HepG2 (cell line): Measurements from ENCODE around the gene SLC25A18. TPM values are rescaled to one million over a fixed set of nuclear protein-coding genes. Genes with fewer than 3 reads are reported as not detected.

Experiments used
- BORCS8-MEF2B ChIP-seq: sonication (generic); formaldehyde crosslinking; IDR thresholded peaks from 2 replicates; pipeline ENCODE4 v1.8.0; 2022; ENCODE audit warnings: mild to moderate bottlenecking, missing genetic modification reagents
- CC2D1A ChIP-seq: sonication (generic); formaldehyde crosslinking; IDR thresholded peaks from 2 replicates; pipeline ENCODE4 v1.8.1; 2023; ENCODE audit warnings: mild to moderate bottlenecking, missing genetic modification reagents
- CENPBD1 ChIP-seq: sonication (generic); formaldehyde crosslinking; IDR thresholded peaks from 2 replicates; pipeline ENCODE4 v1.8.0; 2022; ENCODE audit warnings: missing genetic modification reagents, low read depth, mild to moderate bottlenecking, borderline replicate concordance
- FOXP1 ChIP-seq, 2 experiments: fragments of 450-650 bp in 1 of 2; IDR thresholded peaks; 2 replicates each; pipeline ENCODE4 v1.6.1; 2017 to 2018; ENCODE audit warnings: antibody characterized with exemption in 1 of 2
- FOXP4 ChIP-seq: sonication (generic); formaldehyde crosslinking; IDR thresholded peaks from 2 replicates; pipeline ENCODE4 v1.4.0; 2020; ENCODE audit warnings: missing genetic modification reagents
- GTF2F1 ChIP-seq: fragments of 150-350 bp; IDR thresholded peaks from 2 replicates; pipeline ENCODE4 v1.6.1; 2014; ENCODE audit warnings: low read length
- HIC2 ChIP-seq: sonication (generic); formaldehyde crosslinking; IDR thresholded peaks from 2 replicates; pipeline ENCODE4 v1.9.0; 2022; ENCODE audit warnings: low read depth, missing genetic modification reagents
- KDM3A ChIP-seq: IDR thresholded peaks from 2 replicates; pipeline ENCODE4 v1.6.1; 2018; ENCODE audit warnings: low read depth, missing compliant biosample characterization
- MTA1 ChIP-seq: sonication (generic); formaldehyde crosslinking; IDR thresholded peaks from 2 replicates; pipeline ENCODE4 v1.4.0; 2020; ENCODE audit warnings: missing genetic modification reagents, mild to moderate bottlenecking, borderline replicate concordance
- NFE2 ChIP-seq: sonication (generic); formaldehyde crosslinking; IDR thresholded peaks from 2 replicates; pipeline ENCODE4 v1.4.0; 2020; ENCODE audit warnings: missing genetic modification reagents
- RFX1 ChIP-seq: fragments of 450-650 bp; IDR thresholded peaks from 2 replicates; pipeline ENCODE4 v1.6.1; 2017
- SIN3B ChIP-seq: fragments of 150-350 bp; IDR thresholded peaks from 2 replicates; pipeline ENCODE4 v1.6.1; 2014; ENCODE audit warnings: low read length
- SOX6 ChIP-seq, 2 experiments: fragments of 450-650 bp in 1 of 2; sonication (generic) in 1 of 2; formaldehyde crosslinking in 1 of 2; IDR thresholded peaks; 2 replicates each; pipeline versions ENCODE4 v1.4.0 to v1.6.1; 2017 to 2020; ENCODE audit warnings: antibody characterized with exemption in 1 of 2, mild to moderate bottlenecking in 1 of 2, missing genetic modification reagents in 1 of 2
- ZBTB42 ChIP-seq: sonication (generic); formaldehyde crosslinking; IDR thresholded peaks from 2 replicates; pipeline ENCODE4 v1.5.0; 2020; ENCODE audit warnings: mild to moderate bottlenecking, missing genetic modification reagents
- ZFX ChIP-seq: sonication (generic); formaldehyde crosslinking; IDR thresholded peaks from 2 replicates; pipeline ENCODE4 v1.4.0; 2020; ENCODE audit warnings: mild to moderate bottlenecking, low read depth, missing genetic modification reagents, moderate library complexity
- ZNF33A ChIP-seq: sonication (generic); formaldehyde crosslinking; IDR thresholded peaks from 2 replicates; pipeline ENCODE4 v1.5.1; 2020; ENCODE audit warnings: missing genetic modification reagents, mild to moderate bottlenecking, moderate library complexity, borderline replicate concordance
- polyA plus RNA-seq, 8 experiments: library from polyadenylated mRNA; depleted of rRNA in 3 of 8; stranded (reverse) in 7 of 8; unstranded in 1 of 8; fragments of >200 nt; fragmentation: Illumina TruSeq in 4 of 8; extraction: Trizol in 4 of 8; gene quantifications; 2 replicates each; pipeline versions ENCODE4 v1.2.1 to v1.2.3, GENCODE V29; 2011 to 2016; ENCODE audit warnings: low read depth in 4 of 8, missing spikeins in 1 of 8, mixed read lengths in 1 of 8; ENCODE audit not compliant: insufficient read depth in 1 of 8
- total RNA-seq, 5 experiments: library from RNA; depleted of rRNA; stranded (reverse); fragments of >200 nt; fragmentation: Illumina TruSeq; extraction: Trizol; gene quantifications; 2 replicates each; pipeline ENCODE4 v1.2.3, GENCODE V29; 2016; ENCODE audit warnings: low read depth in 1 of 5
- TF ChIP-seq, protein P1 (sequence below): sonication (generic); formaldehyde crosslinking; IDR thresholded peaks from 2 replicates; pipeline ENCODE4 v1.4.0; 2020; ENCODE audit warnings: mild to moderate bottlenecking, low read depth, missing genetic modification reagents
- TF ChIP-seq, protein P2 (sequence below): IDR thresholded peaks from 2 replicates; pipeline ENCODE4 v1.6.1; 2012; ENCODE audit warnings: inconsistent platforms
- TF ChIP-seq, protein P3 (sequence below): sonication (generic); formaldehyde crosslinking; IDR thresholded peaks from 2 replicates; pipeline ENCODE4 v1.9.0; 2021; ENCODE audit warnings: missing genetic modification reagents, borderline replicate concordance

Gene SLC25A18
- total and polyA plus RNA-seq, 2 of the 13 experiments (the other 11 are each of a cell fraction or from before 2014, with no cell fraction given): 0.28 to 0.75 TPM

- TF ChIP-seq, protein P1, sequence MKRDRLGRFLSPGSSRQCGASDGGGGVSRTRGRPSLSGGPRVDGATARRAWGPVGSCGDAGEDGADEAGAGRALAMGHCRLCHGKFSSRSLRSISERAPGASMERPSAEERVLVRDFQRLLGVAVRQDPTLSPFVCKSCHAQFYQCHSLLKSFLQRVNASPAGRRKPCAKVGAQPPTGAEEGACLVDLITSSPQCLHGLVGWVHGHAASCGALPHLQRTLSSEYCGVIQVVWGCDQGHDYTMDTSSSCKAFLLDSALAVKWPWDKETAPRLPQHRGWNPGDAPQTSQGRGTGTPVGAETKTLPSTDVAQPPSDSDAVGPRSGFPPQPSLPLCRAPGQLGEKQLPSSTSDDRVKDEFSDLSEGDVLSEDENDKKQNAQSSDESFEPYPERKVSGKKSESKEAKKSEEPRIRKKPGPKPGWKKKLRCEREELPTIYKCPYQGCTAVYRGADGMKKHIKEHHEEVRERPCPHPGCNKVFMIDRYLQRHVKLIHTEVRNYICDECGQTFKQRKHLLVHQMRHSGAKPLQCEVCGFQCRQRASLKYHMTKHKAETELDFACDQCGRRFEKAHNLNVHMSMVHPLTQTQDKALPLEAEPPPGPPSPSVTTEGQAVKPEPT: no peak
- no peak; the same call in 1 of the 2 replicates for TF ChIP-seq CENPBD1
- TF ChIP-seq RFX1: no peak
- peak; percentile 67; the same call in 1 of the 2 replicates for TF ChIP-seq MTA1
- TF ChIP-seq ZFX: peak; percentile 55; the same call in 1 of the 2 replicates
- no peak for TF ChIP-seq FOXP1 (IDR thresholded peaks at IDR 0.05)
- TF ChIP-seq FOXP1 (CRISPR knock-in tag; IDR thresholded peaks at IDR 0.05): no peak
- TF ChIP-seq, protein P2, sequence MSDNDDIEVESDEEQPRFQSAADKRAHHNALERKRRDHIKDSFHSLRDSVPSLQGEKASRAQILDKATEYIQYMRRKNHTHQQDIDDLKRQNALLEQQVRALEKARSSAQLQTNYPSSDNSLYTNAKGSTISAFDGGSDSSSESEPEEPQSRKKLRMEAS: peak; percentile 32
- TF ChIP-seq SOX6 (IDR thresholded peaks at IDR 0.05): no peak
- TF ChIP-seq SOX6 (CRISPR knock-in tag; IDR thresholded peaks at IDR 0.05): peak; percentile 67; the same call in 1 of the 2 replicates
- TF ChIP-seq BORCS8-MEF2B (CRISPR knock-in tag): no peak
- TF ChIP-seq ZNF33A: no peak
- 0 out of 2 replicates have a peak, but pooled peaks have one; percentile 37 for TF ChIP-seq KDM3A (CRISPR knock-in tag)
- no peak; the same call in 1 of the 2 replicates for TF ChIP-seq GTF2F1
- peak; percentile 60; the same call in 1 of the 2 replicates for TF ChIP-seq FOXP4 (CRISPR knock-in tag)
- no peak for TF ChIP-seq NFE2
- peak; percentile 39; the same call in 1 of the 2 replicates for TF ChIP-seq SIN3B
- TF ChIP-seq ZBTB42 (CRISPR knock-in tag): peak; percentile 97
- TF ChIP-seq CC2D1A (CRISPR knock-in tag): no peak
- TF ChIP-seq HIC2 (CRISPR knock-in tag): no peak
- TF ChIP-seq, protein P3, sequence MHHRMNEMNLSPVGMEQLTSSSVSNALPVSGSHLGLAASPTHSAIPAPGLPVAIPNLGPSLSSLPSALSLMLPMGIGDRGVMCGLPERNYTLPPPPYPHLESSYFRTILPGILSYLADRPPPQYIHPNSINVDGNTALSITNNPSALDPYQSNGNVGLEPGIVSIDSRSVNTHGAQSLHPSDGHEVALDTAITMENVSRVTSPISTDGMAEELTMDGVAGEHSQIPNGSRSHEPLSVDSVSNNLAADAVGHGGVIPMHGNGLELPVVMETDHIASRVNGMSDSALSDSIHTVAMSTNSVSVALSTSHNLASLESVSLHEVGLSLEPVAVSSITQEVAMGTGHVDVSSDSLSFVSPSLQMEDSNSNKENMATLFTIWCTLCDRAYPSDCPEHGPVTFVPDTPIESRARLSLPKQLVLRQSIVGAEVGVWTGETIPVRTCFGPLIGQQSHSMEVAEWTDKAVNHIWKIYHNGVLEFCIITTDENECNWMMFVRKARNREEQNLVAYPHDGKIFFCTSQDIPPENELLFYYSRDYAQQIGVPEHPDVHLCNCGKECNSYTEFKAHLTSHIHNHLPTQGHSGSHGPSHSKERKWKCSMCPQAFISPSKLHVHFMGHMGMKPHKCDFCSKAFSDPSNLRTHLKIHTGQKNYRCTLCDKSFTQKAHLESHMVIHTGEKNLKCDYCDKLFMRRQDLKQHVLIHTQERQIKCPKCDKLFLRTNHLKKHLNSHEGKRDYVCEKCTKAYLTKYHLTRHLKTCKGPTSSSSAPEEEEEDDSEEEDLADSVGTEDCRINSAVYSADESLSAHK (CRISPR knock-in tag): no peak
Observed at GRCh38 chr22:17638432-17639246, 75.3 kb downstream of the SLC25A18 start, which contains the start of gene BCL2L13 (continued).
